ENCODE results near the gene ZNF593OS.

DNA sequence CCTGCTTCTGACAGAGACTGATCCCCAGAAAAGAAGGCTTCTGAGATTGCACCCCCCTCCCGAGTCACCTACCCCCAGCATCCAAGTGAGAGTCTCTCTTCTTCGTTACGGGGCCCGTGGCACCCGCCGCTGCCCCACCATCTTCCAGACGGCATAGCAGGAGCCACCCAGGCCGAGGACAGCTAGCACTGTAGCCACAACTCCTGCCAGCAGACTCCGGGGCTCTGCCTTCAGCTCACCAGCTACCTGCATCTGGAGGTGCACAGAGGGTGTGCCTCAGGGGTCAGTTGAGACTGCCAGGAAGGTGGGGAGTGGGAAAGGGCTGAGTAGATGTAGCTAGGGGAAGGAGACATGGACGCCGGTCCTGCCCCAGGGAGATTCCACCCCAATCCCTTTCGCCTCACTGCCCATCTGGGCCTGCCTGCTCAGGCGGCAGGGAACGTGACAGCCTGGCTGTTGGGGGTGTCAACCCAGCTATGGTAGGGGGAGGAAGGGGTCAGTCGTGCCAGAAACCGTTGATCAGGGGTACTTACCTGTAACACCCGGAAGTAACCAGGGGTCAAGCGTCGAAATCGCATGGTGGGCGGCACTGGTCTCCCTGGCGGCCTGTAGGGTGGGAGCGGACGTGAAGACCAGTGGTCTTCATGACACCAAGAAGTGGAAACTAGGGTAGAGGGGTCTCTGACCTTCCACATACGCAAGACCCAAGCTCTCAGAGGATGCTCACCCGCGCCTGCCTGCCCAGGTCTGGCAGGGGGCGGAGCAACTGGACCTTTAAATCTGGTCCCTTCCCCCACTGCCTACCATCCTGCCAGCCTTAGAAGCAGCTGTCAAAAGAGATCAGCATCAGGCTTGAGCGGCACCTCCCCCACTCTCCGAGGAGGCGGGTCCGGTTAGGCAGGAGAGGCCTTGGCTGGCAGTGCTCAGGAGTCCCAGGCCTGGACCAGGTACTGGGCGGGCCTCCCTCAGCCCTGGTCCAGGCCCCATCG is at the start of gene ZNF593OS:
- TF ChIP-seq CTCF (IDR thresholded peaks at IDR 0.05) (no peak), POLR2A (IDR thresholded peaks at IDR 0.05) (no peak)
